Measurements from ENCODE around the gene MAP1S.
A peak's percentile ranks its signal among the peaks of the same experiment; 100 is the strongest.

The MAP1S gene

DNA sequence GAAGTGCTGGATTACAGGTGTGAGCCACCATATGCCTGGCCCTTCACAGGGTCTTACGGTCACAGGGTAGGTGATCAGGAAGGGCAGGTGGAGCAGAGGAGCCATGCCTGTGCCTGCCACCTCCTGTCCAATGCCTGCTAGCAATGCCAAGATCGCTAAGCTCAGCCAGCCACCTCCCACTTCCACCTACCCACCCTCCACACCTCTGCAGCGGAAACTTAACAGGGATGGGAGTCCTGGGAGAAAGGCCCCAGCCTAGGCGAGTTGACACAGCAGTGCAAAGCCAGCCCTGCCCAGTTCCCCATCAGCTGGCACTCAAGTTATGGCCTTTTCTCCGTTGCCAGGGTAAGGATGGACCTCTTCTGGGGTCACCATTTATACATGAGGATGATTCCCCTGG is 16.1 kb downstream of the MAP1S start:
- no peak for DNase-seq (ENCODE audit: low spot score)

DNA sequence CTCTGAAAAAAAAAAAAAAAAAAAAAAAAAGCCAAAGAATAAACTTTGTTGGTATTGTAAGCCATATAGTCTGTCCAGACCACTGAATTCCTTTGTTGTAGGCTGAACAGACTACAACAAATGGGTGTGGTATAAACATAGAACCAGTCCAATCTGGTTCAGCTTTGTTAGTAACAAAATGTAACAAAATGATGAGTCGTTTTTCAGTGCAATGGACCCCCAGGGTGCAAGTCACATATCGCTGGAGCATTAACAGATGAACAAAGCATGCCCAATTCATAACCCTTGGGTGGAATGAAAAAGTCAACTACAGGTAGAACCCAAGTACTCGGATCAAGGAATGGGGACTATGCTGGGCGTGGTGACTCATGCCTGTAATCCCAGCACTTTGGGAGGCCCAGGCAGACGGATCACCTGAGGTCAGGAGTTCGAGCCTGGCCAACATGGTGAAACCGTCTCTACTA is 18.4 kb downstream of the MAP1S start:
- no peak for DNase-seq (ENCODE audit: low spot score)

DNA sequence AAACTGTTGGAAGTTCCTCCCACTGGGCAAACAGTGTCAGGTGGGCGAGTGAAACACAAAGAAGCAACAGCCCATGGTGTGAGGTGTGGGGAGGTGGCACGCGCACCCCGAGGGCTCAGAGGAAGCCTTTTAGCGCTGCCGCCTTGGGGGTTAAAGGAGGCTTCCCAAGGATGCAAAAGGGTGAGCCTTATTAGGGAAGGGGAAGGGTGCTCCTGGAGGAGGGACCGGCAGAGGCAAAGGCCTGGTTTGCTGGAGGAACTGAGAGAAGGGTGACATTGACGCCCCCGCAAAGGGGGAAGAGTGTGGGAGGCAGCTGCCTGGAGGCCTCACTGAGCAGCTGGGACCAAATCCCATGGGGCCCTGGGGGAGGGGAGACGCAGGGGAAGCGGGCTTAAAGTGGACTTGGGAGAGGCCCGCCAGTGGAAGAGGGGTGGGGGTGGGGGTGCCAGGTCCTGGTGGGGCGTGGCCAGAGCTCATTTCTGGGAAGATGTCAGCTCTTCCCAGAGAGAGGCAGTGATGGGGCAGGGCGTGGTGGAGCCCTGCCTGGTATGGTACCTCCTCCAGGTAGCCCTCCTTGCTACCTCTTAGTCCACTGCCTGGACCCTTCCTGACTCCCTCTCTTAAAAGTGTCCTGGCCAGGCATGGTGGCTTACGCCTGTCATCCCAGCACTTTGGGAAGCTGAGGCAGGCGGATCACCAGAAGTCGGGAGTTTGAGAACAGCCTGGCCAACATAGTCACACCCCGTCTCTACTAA is 20.0 kb downstream of the MAP1S start:
- DNase-seq (ENCODE audit: low spot score) = peak; percentile 53

DNA sequence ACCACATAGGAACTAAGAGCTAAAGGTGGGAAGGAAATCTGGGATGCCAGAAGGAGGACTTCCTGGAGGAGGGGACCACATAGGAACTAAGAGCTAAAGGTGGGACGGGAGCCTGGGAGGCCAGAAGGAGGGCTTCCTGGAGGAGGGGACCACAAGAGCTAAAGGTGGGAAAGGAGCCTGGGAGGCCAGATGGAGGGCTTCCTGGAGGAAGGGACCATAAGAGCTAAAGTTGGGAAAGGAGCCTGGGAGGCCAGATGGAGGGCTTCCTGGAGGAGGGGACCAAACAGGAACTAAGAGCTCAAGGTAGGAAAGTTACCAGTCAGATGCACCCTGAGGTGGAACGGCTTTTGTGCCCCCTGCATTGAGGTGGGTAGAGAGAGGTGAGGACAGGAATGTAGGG is 22.2 kb downstream of the MAP1S start:
- no peak for DNase-seq (ENCODE audit: low spot score)

DNA sequence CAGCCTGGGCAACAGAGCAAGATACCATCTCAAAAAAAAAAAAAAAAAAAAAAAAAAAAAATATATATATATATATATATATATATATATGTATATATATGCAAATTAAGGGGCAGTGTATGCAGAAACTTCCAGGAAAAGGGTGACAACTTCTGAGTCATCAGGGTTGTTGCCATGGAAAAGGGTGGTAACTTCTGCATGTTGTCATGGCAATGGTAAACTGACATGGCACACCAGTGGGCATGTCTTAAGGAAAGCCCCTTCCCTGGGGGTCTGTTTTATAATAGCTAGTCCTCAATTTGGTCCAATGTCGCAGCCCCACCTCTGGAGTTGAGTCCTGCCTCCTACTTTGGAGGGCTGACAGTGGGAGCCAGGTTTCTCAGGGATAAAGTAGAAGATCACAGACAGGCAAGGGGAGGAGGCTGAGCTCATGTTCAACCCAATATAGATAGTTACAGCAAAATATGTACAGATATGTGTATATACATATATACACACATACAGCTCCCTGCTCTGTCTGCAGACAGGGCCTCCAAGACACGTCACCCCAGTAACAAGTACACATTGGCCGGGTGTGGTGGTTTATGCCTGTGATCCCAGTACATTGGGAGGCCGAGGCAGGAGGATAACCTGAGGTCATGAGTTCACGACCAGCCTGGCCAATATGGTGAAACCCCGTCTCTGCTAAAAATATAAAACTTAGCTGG is 24.7 kb downstream of the MAP1S start:
- no peak for DNase-seq (ENCODE audit: low spot score)

DNA sequence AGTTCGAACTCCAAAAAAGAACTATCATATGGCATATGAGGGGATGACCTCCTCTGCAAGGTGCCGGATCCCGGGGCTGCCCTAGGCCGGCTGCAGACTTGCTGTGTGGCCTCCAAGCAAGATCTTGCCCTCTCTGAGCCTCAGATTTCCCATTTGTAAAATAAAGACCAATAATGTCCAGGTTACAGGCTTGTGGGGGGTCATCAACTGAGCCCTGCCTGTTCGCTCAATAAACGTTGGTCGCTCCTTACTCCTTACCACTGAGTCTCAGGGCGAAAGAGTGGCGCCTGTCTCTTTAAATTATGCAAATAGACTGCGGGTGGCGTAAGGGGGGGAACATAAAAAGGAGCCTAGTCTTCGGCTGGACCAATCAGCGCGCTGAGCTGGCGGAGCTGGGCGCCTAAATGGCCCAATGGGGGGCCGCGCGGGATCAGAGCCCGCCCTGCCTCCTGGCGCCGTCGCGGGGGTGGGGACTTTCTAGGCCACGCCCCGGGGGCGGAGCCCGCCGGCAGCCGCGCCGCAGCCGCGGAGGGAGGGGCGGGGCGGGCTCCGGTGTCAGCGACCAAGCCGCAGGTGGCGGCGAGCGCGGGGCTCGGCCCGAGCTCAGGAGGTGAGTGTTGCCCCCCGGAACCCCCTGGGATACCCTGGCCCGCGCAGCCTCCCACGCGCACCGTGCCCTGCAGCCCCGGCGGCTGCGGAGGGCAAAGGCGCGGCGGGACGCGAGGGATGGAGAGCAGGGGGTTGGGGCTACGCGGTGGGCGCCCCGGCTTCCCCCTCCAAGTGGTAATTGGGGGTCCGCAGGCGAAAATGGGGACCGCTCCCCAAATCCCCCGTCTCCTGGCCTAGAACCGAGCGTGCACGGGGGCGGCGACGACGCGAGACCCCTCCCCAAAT is 28.2 kb downstream of the MAP1S start:
- DNase-seq (ENCODE audit: low spot score) = peak; percentile 97

DNA sequence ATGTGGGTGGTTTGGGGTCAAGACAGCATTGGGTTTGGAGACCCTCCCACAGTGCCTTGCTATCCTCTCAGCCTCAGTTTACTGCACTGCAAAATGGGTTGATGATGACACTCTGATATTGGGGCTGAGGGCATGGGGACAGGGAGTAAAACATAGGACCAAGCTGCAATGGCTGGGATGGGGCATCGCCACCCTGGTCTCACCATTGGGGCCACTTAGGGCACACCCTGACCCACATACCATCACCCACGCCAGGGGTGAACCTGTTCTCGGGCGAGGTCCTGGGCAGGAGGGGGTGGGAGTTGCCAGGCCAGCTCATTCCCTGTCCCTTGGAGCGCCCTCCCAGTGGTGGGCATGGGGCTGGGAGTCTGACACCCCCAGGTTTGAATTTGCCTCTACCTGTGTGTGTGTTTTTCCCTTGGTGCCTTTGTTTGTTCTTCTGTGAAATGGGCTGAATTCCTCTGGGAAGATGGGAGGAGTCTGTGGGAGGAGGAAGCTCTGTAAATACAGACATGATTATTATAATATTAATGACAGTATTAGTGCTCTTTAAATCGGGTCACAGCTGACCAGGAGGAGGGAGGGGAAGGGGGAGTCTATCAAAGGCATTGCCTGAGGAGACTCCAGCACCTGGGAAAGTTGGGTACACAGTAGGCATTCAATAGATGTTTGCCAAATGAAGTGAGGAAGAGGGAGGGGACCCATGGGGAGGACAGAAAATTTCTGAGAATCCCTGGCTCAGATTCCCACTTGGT is 29.8 kb downstream of the MAP1S start:
- DNase-seq (ENCODE audit: low spot score) = no peak

DNA sequence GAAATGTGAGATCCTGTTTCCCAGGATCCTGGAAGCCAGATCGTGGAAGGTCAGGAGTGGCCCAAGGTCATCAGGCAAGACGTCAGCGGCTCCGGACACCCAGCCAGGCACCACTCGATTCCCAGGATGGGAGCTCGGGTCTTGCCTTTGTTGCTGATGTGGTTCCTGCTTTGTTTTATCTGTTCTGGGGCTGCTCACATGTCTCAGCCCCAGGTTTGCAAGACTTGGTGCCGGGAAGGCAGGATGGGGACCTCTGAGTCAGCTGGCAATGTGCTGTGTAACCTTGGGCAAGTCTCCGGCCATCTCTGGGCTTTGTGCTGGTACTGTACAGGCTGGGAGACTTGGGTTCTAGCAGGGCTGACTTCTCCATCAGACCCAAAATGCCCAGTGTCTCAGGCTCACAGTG is 30.6 kb downstream of the MAP1S start:
- DNase-seq (ENCODE audit: low spot score) = no peak

DNA sequence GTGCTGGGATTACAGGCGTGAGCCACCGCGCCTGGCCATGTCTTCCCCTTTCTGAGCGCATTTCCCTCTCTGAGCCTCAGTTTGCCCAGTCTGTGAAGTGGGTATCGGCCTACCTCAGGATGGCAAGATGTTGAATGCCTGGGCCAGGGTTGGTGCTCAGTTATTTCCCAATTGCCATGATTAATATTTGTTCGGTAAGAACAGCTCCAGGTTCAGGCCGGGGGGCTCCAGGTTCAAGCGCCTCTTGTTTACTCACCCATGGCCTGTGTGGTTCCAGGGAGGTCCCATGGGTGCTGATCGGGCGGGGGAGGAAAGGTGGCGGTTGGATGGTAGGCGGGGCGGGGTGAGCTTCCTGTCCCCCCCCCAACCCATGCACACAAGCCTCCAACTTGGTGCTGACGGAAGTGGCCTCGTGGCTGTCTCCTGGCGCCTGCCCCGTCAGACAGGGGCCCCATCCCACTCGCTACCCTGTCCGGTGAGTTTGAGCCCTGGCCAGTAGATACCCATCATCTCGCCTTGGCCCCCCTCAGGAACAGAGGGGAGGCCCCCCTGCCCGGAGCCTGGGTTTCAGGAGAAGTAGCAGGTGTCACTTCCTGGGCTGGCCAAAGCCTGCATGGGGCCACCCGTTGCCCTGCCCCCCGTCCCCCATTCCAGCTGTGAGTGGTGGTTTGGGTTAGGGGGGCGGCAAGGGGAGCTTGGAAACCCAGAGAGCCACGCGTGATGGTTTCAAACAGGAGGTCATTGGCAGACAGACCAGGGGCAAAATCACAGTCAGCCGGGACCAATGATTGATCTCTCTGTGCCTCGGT is 32.0 kb downstream of the MAP1S start, which contains the start of gene FCHO1:
Gene FCHO1 (plus strand): TSS at position 375 of the 809 bp plus-strand sequence. CDS start 3,688 bp downstream, outside the sequence.
- DNase-seq (ENCODE audit: low spot score) = peak; percentile 46

DNA sequence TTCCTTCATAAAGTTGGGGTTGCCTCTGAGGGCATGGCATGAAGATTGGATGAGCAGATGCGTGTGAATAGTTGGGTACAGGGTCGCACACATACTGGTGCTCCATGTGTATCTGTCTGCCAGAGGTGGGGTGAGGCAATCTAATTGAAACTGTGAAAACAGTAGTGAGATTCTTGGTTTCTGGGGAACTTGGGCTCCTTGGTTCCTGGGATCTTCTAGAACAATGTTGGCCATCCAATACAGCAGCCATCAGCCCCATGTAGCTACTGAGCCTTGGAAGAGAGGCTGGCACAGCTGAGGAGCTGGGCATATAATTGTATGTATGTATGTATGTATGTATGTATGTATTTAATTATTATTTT is 32.6 kb downstream of the MAP1S start:
- DNase-seq (ENCODE audit: low spot score) = no peak

DNA sequence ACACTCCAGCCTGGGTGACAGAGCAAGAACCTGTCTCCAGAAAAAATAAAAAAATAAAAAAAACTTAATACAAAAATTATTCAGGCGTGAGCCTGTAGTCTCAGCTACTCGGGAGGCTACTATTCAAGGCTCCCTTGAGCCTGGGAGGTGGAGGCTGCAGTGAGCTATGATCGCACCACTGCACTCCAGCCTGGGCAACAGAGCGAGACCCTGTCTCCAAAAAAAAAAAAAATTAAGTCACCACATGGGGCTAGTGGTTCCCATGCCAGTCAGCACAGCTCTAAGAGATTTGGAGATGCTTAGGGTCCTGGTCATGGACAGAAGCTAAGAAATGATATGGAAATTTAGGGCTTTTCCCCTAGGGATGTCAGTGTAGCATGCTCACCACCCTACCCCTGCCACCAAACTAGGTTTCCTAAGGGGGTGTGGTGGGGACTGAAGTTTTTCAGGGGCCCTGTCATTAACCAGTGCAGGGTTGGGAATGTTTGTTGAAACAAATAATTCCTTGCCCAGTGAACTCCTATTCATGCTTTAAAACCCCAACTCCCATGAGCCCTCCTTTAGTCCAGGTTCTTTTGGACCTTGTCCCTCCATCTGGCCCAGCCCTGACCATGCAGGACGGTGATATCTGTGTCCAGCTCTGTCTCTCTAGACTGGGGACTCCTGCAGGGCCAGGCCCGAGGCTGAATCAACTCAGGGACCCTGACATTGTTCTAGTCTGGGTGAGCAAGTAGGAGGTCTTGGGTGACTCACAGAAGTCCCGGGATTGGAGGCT is 33.8 kb downstream of the MAP1S start:
- no peak for DNase-seq (ENCODE audit: low spot score)

DNA sequence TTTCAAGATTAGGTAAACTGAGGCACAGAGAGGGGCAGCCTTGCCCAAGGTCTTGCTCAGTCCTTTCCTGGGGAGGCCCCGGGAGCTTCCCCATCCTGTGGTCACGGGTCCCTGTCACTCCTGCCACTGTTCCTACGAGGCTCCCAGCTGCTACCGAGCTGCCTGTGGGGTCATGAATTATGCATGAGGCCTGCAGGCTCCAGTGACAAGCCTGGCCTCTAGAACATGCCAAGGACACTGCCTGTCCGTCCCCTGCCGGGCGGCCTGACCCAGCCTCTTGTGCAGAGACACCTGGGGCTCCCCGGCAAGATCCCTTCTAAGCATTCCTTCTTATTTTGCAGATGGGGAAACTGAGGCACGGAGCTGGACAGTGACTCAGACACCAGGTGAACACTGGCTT is 34.7 kb downstream of the MAP1S start:
- DNase-seq (ENCODE audit: low spot score) = peak; percentile 89

DNA sequence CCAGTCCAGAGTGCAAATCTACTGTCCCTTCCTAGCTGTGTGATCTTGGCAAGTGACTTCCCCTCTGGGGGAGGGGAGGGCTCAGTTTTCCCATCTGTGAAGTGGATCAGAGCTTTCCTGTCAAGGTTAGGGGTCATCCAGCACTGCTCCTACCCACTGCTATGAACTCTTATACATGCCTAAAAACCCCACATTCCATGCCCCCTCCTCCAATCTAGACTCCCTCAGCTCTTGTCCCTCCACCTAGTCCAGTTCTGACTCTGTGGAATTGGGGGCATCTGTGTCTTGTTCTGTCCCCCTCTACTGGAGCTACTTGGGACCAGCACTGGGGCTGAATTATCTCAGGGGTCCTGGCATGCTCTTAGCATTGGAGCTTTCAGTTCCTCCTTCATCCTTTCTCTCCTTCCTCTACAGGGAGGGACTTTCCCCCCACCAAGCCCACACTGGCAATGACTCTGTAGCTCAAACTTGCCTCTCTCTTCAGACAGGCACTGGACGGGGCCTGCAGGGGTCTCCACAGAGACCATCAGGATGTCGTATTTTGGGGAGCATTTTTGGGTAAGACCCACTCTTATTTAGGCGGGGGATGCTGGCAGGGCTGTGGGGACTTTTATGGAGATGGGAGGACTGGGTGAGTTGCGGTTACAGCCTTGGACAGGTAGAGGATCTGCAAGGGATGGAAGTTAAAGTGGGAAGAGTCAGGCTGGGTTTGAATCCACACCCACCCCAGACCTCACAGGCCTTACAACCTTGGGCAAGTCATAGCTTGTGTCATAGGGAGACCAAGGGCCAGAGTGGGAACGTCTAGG is 35.6 kb downstream of the MAP1S start:
- no peak for DNase-seq (ENCODE audit: low spot score)

DNA sequence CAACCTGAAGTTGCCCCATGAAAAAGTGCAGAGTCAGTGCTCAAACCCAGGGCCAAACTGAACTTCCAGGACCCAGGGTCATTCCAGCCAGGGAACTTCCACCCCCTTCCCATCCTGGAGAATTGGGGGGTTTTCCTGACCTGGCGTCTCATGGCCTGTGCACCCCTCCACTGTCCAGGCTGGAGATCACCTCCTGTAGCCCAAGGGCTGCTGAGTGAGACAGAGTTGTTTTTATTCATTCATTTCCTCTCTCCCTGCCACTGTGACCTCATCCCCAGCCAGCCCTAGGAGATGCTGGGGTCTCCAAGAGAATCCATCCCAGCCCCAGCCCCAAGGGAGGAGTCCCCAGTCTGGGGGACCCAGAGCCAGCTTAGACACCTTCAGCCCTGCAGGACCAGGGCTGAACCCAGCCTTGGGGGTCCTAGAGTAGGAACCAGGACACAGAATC is 36.2 kb downstream of the MAP1S start:
- no peak for DNase-seq (ENCODE audit: low spot score)

DNA sequence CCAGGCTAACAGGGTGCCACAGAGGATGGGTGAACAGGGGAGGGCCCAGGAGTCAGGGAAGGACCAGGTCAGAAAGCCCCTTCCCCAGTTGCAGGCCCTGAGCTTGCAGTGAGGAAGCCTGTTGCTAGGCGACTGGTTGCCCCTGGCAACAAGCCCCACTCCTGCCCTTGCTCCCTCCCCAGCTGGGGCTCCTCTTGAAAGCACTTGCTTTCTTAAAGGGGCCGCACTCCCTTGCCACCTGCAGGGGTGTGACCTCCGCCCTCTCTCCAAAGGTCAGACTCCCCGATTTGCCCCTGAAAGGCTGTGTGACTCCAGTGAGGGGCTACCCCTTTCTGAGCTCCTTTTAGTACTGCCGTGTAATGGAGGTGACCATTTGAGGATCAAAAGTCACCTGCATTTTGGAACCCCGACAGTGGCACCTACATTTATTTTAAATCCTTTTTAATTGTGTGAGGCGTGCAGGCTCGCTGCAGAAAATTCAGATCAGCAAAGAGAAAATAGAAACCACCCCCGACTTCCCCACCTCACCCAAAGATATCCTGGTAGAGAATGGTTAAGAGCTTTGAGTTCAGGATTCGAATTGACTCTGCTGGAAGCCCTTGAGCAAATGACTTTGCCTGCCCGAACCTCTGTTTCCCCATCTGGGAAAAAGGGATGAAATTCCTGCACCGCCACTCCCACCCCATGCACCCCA is 36.8 kb downstream of the MAP1S start:
- peak; percentile 95 for DNase-seq (ENCODE audit: low spot score)

DNA sequence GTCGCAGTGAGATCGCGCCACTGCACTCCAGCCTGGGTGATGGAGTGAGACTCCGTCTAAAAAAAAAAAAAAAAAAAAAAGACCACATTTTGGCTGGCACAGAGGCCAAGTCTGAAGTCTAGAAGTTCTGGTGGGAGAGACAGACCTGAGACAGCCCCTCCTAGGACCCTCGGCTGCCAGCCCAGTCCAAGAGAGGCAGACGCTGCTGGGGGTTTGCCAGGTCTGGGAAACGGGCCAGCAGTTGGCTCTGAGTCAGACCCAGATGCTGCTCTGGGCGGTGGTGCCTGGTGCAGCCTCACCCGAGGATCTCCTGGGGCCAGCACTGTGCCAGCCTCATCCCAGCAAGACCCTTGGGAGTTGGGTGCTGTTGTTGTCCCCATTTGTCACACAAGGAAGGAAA is 37.8 kb downstream of the MAP1S start:
- peak; percentile 93 for DNase-seq (ENCODE audit: low spot score)

DNA sequence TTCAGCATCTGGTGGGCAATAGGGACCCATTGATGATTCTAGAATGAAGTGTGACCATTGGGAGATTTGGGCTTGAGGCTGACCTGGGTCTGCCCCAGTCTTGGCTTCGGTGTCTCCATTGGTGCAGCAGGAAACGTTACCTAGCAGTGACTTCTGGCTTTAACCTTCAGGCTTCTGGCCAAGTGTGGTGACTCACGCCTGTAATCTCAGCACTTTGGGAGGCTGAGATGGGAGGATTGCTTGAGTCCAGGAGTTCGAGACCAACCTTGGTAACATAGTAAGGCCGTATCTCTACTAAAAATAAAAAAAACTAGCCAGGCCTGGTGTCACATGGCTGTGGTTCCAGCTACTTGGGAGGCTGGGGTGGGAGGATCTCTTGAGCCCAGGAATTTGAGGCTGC is 39.2 kb downstream of the MAP1S start:
- no peak for DNase-seq (ENCODE audit: low spot score)

DNA sequence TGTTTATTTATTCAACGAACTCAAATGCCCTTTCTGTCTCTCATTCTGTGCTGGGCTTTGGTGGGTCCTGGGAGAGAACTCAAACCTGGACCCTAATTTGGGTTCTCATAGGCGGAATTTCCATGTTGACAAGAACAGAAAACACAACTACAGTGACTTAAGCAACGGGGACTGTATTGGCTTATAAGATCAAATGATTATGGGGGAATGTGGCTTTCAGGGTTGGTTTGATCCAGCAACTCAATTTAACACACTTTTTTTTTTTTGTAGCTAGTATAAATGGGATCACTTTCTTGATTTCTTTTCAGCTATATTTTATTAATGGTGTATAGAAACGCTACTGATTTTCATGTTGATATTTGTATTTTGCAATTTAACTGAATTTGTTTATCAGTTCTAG is 41.9 kb downstream of the MAP1S start:
- DNase-seq (ENCODE audit: low spot score) = no peak
